GM21737 (cell line): ENCODE results near the gene NPHP4.

Experiments used
- ATAC-seq: cut with Tn5 transposase; IDR thresholded peaks from one replicate; pipeline ENCODE4 v1.9.1; 2021; ENCODE audit warnings: mild to moderate bottlenecking, moderate library complexity; ENCODE audit not compliant: unreplicated experiment

Gene NPHP4

GRCh38 chr1:5915587-5916571 is 76.3 kb downstream of the NPHP4 start:
- ATAC-seq, result no peak

- no peak for ATAC-seq
Measured at GRCh38 chr1:5914676-5915365, 77.4 kb downstream of the NPHP4 start.

- no peak for ATAC-seq
Measured at GRCh38 chr1:5913876-5914275, 78.3 kb downstream of the NPHP4 start.

- no peak for ATAC-seq
Measured at GRCh38 chr1:5913078-5913845, 79.0 kb downstream of the NPHP4 start.

- ATAC-seq, result no peak
Measured at GRCh38 chr1:5911871-5912271, 80.4 kb downstream of the NPHP4 start.

DNA sequence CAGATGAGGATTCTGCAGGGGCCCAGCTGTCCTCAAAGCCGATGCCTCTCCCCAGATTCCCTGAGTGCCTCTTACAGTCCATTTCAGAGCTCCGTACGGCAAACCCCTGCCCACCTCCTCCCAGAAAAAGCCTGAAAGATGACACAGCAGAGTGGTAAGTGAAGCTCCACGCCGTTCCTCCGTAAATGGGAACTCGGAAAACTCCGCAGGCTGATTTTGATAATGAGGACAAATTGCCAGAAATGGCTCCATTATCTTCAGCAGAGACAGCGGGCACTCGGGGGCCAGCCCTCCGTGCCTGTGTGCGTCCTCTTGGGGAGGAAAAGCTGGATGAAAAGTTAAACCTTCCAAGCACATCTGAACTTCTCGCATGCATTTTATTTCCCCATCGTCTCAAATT is 81.1 kb downstream of the NPHP4 start:
- ATAC-seq, result no peak

GRCh38 chr1:5910666-5911065 is 81.6 kb downstream of the NPHP4 start:
- no peak for ATAC-seq

GRCh38 chr1:5910276-5910620 is 82.0 kb downstream of the NPHP4 start:
- no peak for ATAC-seq

- ATAC-seq, result no peak
Measured at GRCh38 chr1:5909576-5910275, 82.5 kb downstream of the NPHP4 start.

GRCh38 chr1:5908461-5909375 is 83.5 kb downstream of the NPHP4 start:
- ATAC-seq, result no peak

DNA sequence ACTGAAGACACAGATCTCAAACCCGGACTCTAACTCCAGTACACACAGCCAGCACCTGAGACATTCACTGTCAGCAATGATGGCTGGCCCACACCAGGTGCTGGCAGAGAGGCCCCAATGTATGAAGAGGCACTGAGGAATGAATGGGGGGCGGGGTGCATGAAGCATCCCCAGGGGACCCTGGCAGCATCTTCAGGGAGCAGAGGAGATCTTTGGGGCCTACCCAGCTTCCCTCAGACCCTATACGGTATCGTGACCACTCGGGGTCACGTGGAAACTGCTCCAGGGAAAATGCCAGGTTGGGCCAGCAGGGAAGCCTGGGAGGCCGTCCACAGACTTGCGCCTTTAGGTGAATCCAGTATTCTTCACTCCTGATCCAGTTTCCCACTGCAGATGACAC is 84.3 kb downstream of the NPHP4 start:
- no peak for ATAC-seq

DNA sequence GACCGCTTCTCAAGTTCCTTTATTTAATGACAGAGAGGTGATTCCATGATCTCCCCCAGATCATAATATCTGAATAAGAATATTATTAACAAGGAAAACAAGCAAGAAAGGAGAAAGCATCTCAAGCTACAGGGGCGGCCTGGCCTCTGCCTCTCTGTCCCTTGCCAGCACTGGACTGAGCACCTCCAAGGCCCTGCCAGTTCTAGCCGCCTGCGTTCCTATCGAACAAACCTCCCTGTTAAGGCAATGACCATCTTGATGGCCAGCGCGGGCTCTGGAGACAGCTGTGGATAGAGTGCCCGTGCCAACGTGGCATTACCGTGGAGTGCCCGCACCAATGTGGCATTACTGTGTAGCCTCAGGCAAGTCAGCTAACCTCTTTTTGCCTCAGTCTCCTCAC is 84.8 kb downstream of the NPHP4 start:
- no peak for ATAC-seq

- ATAC-seq, result no peak
Measured at GRCh38 chr1:5906966-5907365, 85.3 kb downstream of the NPHP4 start.

GRCh38 chr1:5906116-5906515 is 86.1 kb downstream of the NPHP4 start:
- no peak for ATAC-seq

- ATAC-seq, result no peak
Measured at GRCh38 chr1:5905436-5905835, 86.8 kb downstream of the NPHP4 start.

DNA sequence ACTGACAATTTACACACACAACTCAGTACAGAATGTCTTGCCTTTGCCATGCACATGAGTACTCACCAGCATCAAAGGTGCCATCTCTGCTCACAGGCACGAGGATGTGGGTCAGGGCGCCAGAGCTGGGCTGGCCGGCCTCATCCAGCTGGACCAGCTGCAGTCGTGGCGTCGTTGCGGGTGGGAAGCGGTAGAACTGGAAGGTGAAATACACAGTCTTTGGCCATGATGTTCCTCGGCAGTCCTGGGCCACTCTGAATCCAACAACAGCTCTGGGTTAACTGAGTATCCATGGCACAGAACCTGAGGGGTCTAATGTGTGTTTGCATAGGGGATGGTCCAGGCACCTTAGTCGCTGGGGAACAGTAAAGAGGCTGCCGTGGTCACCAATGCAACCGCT is 87.7 kb downstream of the NPHP4 start:
- no peak for ATAC-seq

GRCh38 chr1:5903680-5904079 is 88.5 kb downstream of the NPHP4 start:
- no peak for ATAC-seq

- ATAC-seq, result no peak
Measured at GRCh38 chr1:5903031-5903430, 89.2 kb downstream of the NPHP4 start.

DNA sequence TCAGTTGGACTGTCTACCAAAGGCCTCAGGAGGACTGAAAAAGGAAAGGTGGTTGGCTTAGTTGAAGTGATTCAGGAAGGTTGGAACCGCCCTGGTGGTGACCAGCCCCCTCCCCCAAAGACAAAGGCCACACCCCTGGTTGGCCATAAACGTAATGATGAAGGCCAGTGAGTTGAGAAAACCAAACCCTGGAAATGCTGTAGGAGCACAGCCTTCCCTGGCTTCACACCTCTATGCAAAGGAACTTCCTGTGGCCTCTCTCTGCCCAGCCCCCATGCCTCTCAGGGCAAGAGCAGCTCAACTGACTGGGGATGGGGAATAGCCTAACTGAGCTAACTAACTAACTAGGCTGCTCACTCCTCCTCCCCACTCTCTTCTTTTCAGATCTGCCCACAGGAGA is 90.4 kb downstream of the NPHP4 start:
- no peak for ATAC-seq

DNA sequence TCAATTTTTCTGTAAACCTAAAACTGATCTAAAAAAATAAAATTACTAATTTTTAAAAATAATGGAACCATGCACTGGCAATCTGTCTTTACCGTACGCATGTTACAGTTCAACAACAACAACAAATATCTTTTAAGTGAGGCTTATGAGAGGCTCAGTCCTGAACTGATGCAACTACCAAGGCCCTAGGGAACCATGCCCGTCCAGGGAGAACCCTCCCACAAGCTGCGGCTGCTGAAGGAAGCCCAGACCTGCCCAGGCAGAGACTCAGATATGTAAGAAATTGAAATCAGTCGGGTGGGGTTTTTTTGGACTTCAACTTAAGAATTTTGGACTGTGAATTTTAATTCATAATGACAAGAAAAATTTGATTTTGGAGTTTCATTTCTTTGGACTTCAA is 91.1 kb downstream of the NPHP4 start:
- no peak for ATAC-seq
